H9 (cell line): ENCODE measurements around the gene NOX5. TPM values are rescaled to one million over a fixed set of nuclear protein-coding genes. Genes with fewer than 3 reads are reported as not detected.

ENCODE experiments used
- DNase-seq: peaks from one replicate; pipeline ENCODE4 v3.0.0-alpha.2; 2017
- H2AFZ ChIP-seq: one replicate; pipeline ENCODE4 v1.6.1; 2013; ENCODE audit warnings: mild to moderate bottlenecking, low read length, control low read depth, moderate library complexity
- H2AK5ac ChIP-seq: 2 replicates; pipeline ENCODE4 v1.6.1; 2013; ENCODE audit warnings: low read length, control low read depth, mixed read lengths; ENCODE audit not compliant: insufficient read length
- H2BK120ac ChIP-seq: one replicate; pipeline ENCODE4 v1.6.1; 2013; ENCODE audit warnings: low read depth, mild to moderate bottlenecking, low read length, control low read depth, inconsistent platforms; ENCODE audit not compliant: poor library complexity, severe bottlenecking
- H2BK12ac ChIP-seq: 2 replicates; pipeline ENCODE4 v1.6.1; 2013; ENCODE audit warnings: low read length, control low read depth, mixed read lengths, low read depth; ENCODE audit not compliant: insufficient read length
- H2BK15ac ChIP-seq: 2 replicates; pipeline ENCODE4 v1.6.1; 2013; ENCODE audit warnings: low read depth, low read length, control low read depth
- H2BK20ac ChIP-seq: one replicate; pipeline ENCODE4 v1.6.1; 2013; ENCODE audit warnings: low read depth, mild to moderate bottlenecking, low read length, control low read depth, inconsistent platforms; ENCODE audit not compliant: poor library complexity, severe bottlenecking
- H2BK5ac ChIP-seq: 2 replicates; pipeline ENCODE4 v1.6.1; 2013; ENCODE audit warnings: low read length, control low read depth, mixed read lengths; ENCODE audit not compliant: insufficient read length
- H3K14ac ChIP-seq: 2 replicates; pipeline ENCODE4 v1.6.1; 2013; ENCODE audit warnings: low read length, control low read depth; ENCODE audit not compliant: insufficient read depth
- H3K18ac ChIP-seq: 2 replicates; pipeline ENCODE4 v1.6.1; 2013; ENCODE audit warnings: low read depth, mild to moderate bottlenecking, mixed read lengths, low read length, control low read depth; ENCODE audit not compliant: insufficient read length
- H3K23ac ChIP-seq: 2 replicates; pipeline ENCODE4 v1.6.1; 2013; ENCODE audit warnings: low read length, control low read depth, mixed read lengths, low read depth; ENCODE audit not compliant: insufficient read length
- H3K23me2 ChIP-seq: 2 replicates; pipeline ENCODE4 v1.6.1; 2013; ENCODE audit warnings: low read depth, mild to moderate bottlenecking, mixed read lengths, low read length, control low read depth; ENCODE audit not compliant: insufficient read length, poor library complexity, severe bottlenecking
- H3K27ac ChIP-seq: 2 replicates; pipeline ENCODE4 v1.5.1; 2013; ENCODE audit warnings: low read length, control low read depth, mixed read lengths, low read depth; ENCODE audit not compliant: insufficient read length
- H3K27me3 ChIP-seq: 2 replicates; pipeline ENCODE4 v1.6.1; 2013; ENCODE audit warnings: low read length, control low read depth, inconsistent platforms; ENCODE audit not compliant: insufficient read depth
- H3K4ac ChIP-seq: 2 replicates; pipeline ENCODE4 v1.6.1; 2013; ENCODE audit warnings: low read depth, mild to moderate bottlenecking, control low read depth, inconsistent platforms, low read length, moderate library complexity
- H3K4me1 ChIP-seq: 2 replicates; pipeline ENCODE4 v1.6.1; 2013; ENCODE audit warnings: low read length, control low read depth, inconsistent platforms; ENCODE audit not compliant: insufficient read depth
- H3K4me2 ChIP-seq: 2 replicates; pipeline ENCODE4 v1.6.1; 2013; ENCODE audit warnings: low read length, control low read depth, mixed read lengths; ENCODE audit not compliant: insufficient read length, insufficient read depth
- H3K56ac ChIP-seq: 2 replicates; pipeline ENCODE4 v1.6.1; 2013; ENCODE audit warnings: low read depth, mild to moderate bottlenecking, mixed read lengths, low read length, control low read depth; ENCODE audit not compliant: insufficient read length
- H3K79me1 ChIP-seq: 2 replicates; pipeline ENCODE4 v1.6.1; 2013; ENCODE audit warnings: low read depth, mild to moderate bottlenecking, moderate library complexity, low read length, control low read depth, inconsistent platforms; ENCODE audit not compliant: insufficient read depth, poor library complexity, severe bottlenecking
- H3K79me2 ChIP-seq: 2 replicates; pipeline ENCODE4 v1.6.1; 2013; ENCODE audit warnings: low read length, control low read depth, inconsistent platforms; ENCODE audit not compliant: insufficient read depth
- H3K9ac ChIP-seq: 2 replicates; pipeline ENCODE4 v1.6.1; 2013; ENCODE audit warnings: low read length, control low read depth, mixed read lengths; ENCODE audit not compliant: insufficient read length; ENCODE audit errors: extremely low read depth
- H3K9me3 ChIP-seq: one replicate; pipeline ENCODE4 v1.6.1; 2013; ENCODE audit warnings: low read depth, low read length, inconsistent platforms; ENCODE audit not compliant: control insufficient read depth
- H3T11ph ChIP-seq: one replicate; pipeline ENCODE4 v1.6.1; 2013; ENCODE audit warnings: mild to moderate bottlenecking, low read length, control low read depth, inconsistent platforms
- H4K20me1 ChIP-seq: one replicate; pipeline ENCODE4 v1.6.1; 2013; ENCODE audit not compliant: control insufficient read depth, insufficient read length, insufficient read depth
- H4K5ac ChIP-seq: 2 replicates; pipeline ENCODE4 v1.6.1; 2013; ENCODE audit warnings: low read depth, mild to moderate bottlenecking, mixed read lengths, low read length, control low read depth; ENCODE audit not compliant: insufficient read length
- H4K8ac ChIP-seq: replicated peaks from 2 replicates; pipeline ENCODE4 v1.6.1; 2013; ENCODE audit warnings: low read length, control low read depth, mixed read lengths, low read depth; ENCODE audit not compliant: insufficient read length
- H4K91ac ChIP-seq: 2 replicates; pipeline ENCODE4 v1.6.1; 2013; ENCODE audit warnings: low read depth, mild to moderate bottlenecking, moderate library complexity, mixed read lengths, low read length, control low read depth; ENCODE audit not compliant: insufficient read length
- H3K27ac Mint-ChIP-seq, 3 experiments: 2 replicates in 2 of 3; 3 replicates in 1 of 3; pipeline ENCODE4 v1.8.0; 2020 to 2021; ENCODE audit warnings: mixed read lengths in 3 of 3, mild to moderate bottlenecking in 1 of 3, moderate library complexity in 1 of 3
- H3K27me3 Mint-ChIP-seq: 2 replicates; pipeline ENCODE4 v1.8.0; 2021; ENCODE audit warnings: low read depth, mild to moderate bottlenecking, moderate library complexity, mixed read lengths
- H3K36me3 Mint-ChIP-seq, 3 experiments: 2 replicates in 2 of 3; 3 replicates in 1 of 3; pipeline ENCODE4 v1.8.0; 2020 to 2021; ENCODE audit warnings: low read depth in 3 of 3, mixed read lengths in 3 of 3; ENCODE audit not compliant: insufficient read depth in 1 of 3
- H3K4me1 Mint-ChIP-seq, 2 experiments: 2 replicates each; pipeline ENCODE4 v1.8.0; 2020; ENCODE audit warnings: mixed read lengths in 2 of 2
- H3K4me3 Mint-ChIP-seq, 2 experiments: 2 replicates in 1 of 2; 3 replicates in 1 of 2; pipeline ENCODE4 v1.8.0; 2020 to 2021; ENCODE audit warnings: mild to moderate bottlenecking in 2 of 2, mixed read lengths in 2 of 2, moderate library complexity in 1 of 2
- H3K9me3 Mint-ChIP-seq, 2 experiments: 2 replicates in 1 of 2; 3 replicates in 1 of 2; pipeline ENCODE4 v1.8.0; 2020; ENCODE audit warnings: mild to moderate bottlenecking in 2 of 2, mixed read lengths in 2 of 2, moderate library complexity in 1 of 2
- CTCF ChIP-seq: fragments of 200-600 bp; sonication (generic); conservative IDR thresholded peaks from 3 replicates; pipeline ENCODE4 v1.8.0; 2021; ENCODE audit warnings: antibody characterized with exemption, mild to moderate bottlenecking
- WGBS: extraction: QIAGEN DNeasy Blood & Tissue Kit; methylation state at CpG from one replicate; pipeline ENCODE4 v1.1.7; 2013; ENCODE audit warnings: missing lambda C conversion rate, low lambda C conversion rate, mixed read lengths; ENCODE audit not compliant: insufficient read length; ENCODE audit errors: extremely low coverage; 5-methylcytosine and 5-hydroxymethylcytosine counted together
- total RNA-seq: library from RNA; stranded (reverse); gene quantifications from 2 replicates; pipeline ENCODE4 v1.2.1, GENCODE V29; 2021

The NOX5 gene
- total RNA-seq, 1 experiment from 2014 or later: 0.04 TPM

GRCh38 chr15:69090197-69090948 lies 75.9 kb downstream of the NOX5 start:
- H2BK20ac ChIP-seq: no peak overlapping the region
- no peaks in the 10 kb centered on the region for H3K79me2 ChIP-seq
- no peaks in the 10 kb centered on the region for H3K9me3 ChIP-seq
- H3K4ac ChIP-seq: no peak overlapping the region
- peak overlapping the region; percentile 81 for H3K4me2 ChIP-seq
- no peaks in the 10 kb centered on the region for H3K79me1 ChIP-seq
- H3K9ac ChIP-seq: no peak overlapping the region
- no peak overlapping the region for H2BK12ac ChIP-seq
- no peak overlapping the region for H2BK120ac ChIP-seq
- no peak overlapping the region for H2BK5ac ChIP-seq
- no peak for TF ChIP-seq CTCF
- peaks cover 41% of the 10 kb centered on the region; the same call in 1 of the 2 replicates for H3K4me1 ChIP-seq
- no peaks in the 10 kb centered on the region for H3K27me3 ChIP-seq
- no peaks in the 10 kb centered on the region for H4K20me1 ChIP-seq
- H4K5ac ChIP-seq: no peak overlapping the region
- no peak overlapping the region for H3K18ac ChIP-seq
- H3K27ac ChIP-seq: peak overlapping the region; percentile 68
- no peaks in the 10 kb centered on the region for H3K36me3 Mint-ChIP-seq
- H3K56ac ChIP-seq: no peak overlapping the region
- H2BK15ac ChIP-seq: no peak overlapping the region
- peaks cover 2% of the 10 kb centered on the region for H3K23me2 ChIP-seq
- H2AFZ ChIP-seq: no peak overlapping the region
- H2AK5ac ChIP-seq: no peak overlapping the region
- WGBS: no CpG with 5 or more reads among the region's 5 CpGs
- no peak overlapping the region for H4K8ac ChIP-seq
- DNase-seq: peak; percentile 90
- H3K14ac ChIP-seq: 0 out of 2 replicates have a peak overlapping the region, but pooled peaks have one; percentile 38
- H3T11ph ChIP-seq: no peak overlapping the region
- H3K9me3 Mint-ChIP-seq: no peaks in the 10 kb centered on the region; a peak in 1 of 5 replicates
- H3K27ac Mint-ChIP-seq: peak overlapping the region; percentile 83 to 94 (median 94)
- no peak overlapping the region for H4K91ac ChIP-seq
- no peak overlapping the region for H3K23ac ChIP-seq
- H3K27me3 Mint-ChIP-seq: peaks cover 19% of the 10 kb centered on the region
- peaks cover 92 to 97% of the 10 kb centered on the region in 2 experiments for H3K4me1 Mint-ChIP-seq
- H3K4me3 Mint-ChIP-seq: peak overlapping the region; percentile 8 to 50
